WTC11 (cell line): ENCODE data around the gene DENND2C.

Experiments used
- CTCF ChIP-seq: fragments of 200-600 bp; IDR thresholded peaks from 2 replicates; pipeline ENCODE4 v1.8.0; 2022; ENCODE audit warnings: antibody characterized with exemption
- MYBL2 ChIP-seq: sonication (generic); formaldehyde crosslinking; IDR thresholded peaks from 2 replicates; pipeline ENCODE4 v1.8.1; 2023; ENCODE audit warnings: mild to moderate bottlenecking, moderate library complexity, missing genetic modification reagents
- SMAD3 ChIP-seq: sonication (generic); formaldehyde crosslinking; IDR thresholded peaks from 2 replicates; pipeline ENCODE4 v1.8.0; 2022; ENCODE audit warnings: missing genetic modification reagents, mild to moderate bottlenecking, borderline replicate concordance
- TF ChIP-seq, protein P1 (sequence below): sonication (generic); formaldehyde crosslinking; IDR thresholded peaks from 2 replicates; pipeline ENCODE4 v1.8.1; 2022; ENCODE audit warnings: low read depth, mild to moderate bottlenecking, moderate library complexity, missing genetic modification reagents, borderline replicate concordance

- TF ChIP-seq, protein P1, sequence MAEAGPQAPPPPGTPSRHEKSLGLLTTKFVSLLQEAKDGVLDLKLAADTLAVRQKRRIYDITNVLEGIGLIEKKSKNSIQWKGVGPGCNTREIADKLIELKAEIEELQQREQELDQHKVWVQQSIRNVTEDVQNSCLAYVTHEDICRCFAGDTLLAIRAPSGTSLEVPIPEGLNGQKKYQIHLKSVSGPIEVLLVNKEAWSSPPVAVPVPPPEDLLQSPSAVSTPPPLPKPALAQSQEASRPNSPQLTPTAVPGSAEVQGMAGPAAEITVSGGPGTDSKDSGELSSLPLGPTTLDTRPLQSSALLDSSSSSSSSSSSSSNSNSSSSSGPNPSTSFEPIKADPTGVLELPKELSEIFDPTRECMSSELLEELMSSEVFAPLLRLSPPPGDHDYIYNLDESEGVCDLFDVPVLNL (CRISPR knock-in tag), result no peak
- TF ChIP-seq CTCF (no peak), SMAD3 (CRISPR knock-in tag) (no peak), MYBL2 (CRISPR knock-in tag) (no peak)
These were observed 1.4 kb upstream of the DENND2C start for GRCh38 chr1:114671011-114671938.
